ENCODE data around the gene SFMBT1. TPM values are rescaled to one million over a fixed set of nuclear protein-coding genes. Genes with fewer than 3 reads are reported as not detected.

Gene SFMBT1
- total and polyA plus RNA-seq, 2 donors (not counting 1 experiment from before 2014, with no cell fraction given), result 3.7 to 5.6 TPM

GRCh38 chr3:52896613-52897012 lies 149.3 kb downstream of the SFMBT1 start:
- Histone ChIP-seq H4K20me1 (ENCODE audit: control insufficient read depth, extremely low read depth, insufficient read depth, low read length) (no peaks in the 10 kb centered on the region), H3K27ac (ENCODE audit: insufficient read depth, low read length) (no peak overlapping the region), H3K9me3 (ENCODE audit: control insufficient read depth, insufficient read depth, low read depth, low read length) (no peaks in the 10 kb centered on the region), H3K4me3 (replicated peaks in 1 of 4; ENCODE audit: control extremely low read depth in 1 of 4, insufficient read depth in 1 of 4, low read depth in 3 of 4, low read length in 4 of 4) (peak overlapping the region; percentile 64 to 92 (median 86)), H3K79me2 (ENCODE audit: control insufficient read depth, insufficient read depth, low read length) (peaks cover 4% of the 10 kb centered on the region), H3K4me2 (ENCODE audit: extremely low read depth, insufficient read depth, low read length) (peak overlapping the region; percentile 99), H3K27me3 (ENCODE audit: control insufficient read depth, insufficient read depth, low read length) (no peaks in the 10 kb centered on the region), H3K4me1 (ENCODE audit: control insufficient read depth, extremely low read depth, insufficient read depth, low read length) (peaks cover 6% of the 10 kb centered on the region), H3K36me3 (ENCODE audit: control insufficient read depth, insufficient read depth, low read length) (no peaks in the 10 kb centered on the region), H2AFZ (ENCODE audit: low read length) (peak overlapping the region; percentile 22), H3K9ac (ENCODE audit: insufficient read depth, low read length) (no peak overlapping the region)
- TF ChIP-seq CTCF (conservative IDR thresholded peaks at IDR 0.05 in 1 of 2, IDR thresholded peaks at IDR 0.05 in 1 of 2; ENCODE audit: low read depth in 1 of 2, low read length in 2 of 2) (no peak), EZH2 (IDR thresholded peaks at IDR 0.05; ENCODE audit: low read length, missing control alignments) (no peak)
- DNase-seq (ENCODE audit: low read depth in 2 of 2), result no peak

- Histone ChIP-seq H3K4me3 (replicated peaks in 1 of 4; ENCODE audit: control extremely low read depth in 1 of 4, insufficient read depth in 1 of 4, low read depth in 3 of 4, low read length in 4 of 4) (peak overlapping the region; percentile 64 to 92 (median 86)), H3K79me2 (ENCODE audit: control insufficient read depth, insufficient read depth, low read length) (peaks cover 6% of the 10 kb centered on the region), H3K4me2 (ENCODE audit: extremely low read depth, insufficient read depth, low read length) (peak overlapping the region; percentile 99), H4K20me1 (ENCODE audit: control insufficient read depth, extremely low read depth, insufficient read depth, low read length) (no peaks in the 10 kb centered on the region), H3K9ac (ENCODE audit: insufficient read depth, low read length) (no peak overlapping the region), H2AFZ (ENCODE audit: low read length) (no peak overlapping the region), H3K36me3 (ENCODE audit: control insufficient read depth, insufficient read depth, low read length) (no peaks in the 10 kb centered on the region), H3K27me3 (ENCODE audit: control insufficient read depth, insufficient read depth, low read length) (no peaks in the 10 kb centered on the region), H3K9me3 (ENCODE audit: control insufficient read depth, insufficient read depth, low read depth, low read length) (no peaks in the 10 kb centered on the region), H3K27ac (ENCODE audit: insufficient read depth, low read length) (no peak overlapping the region), H3K4me1 (ENCODE audit: control insufficient read depth, extremely low read depth, insufficient read depth, low read length) (peaks cover 8% of the 10 kb centered on the region)
- DNase-seq (ENCODE audit: low read depth in 2 of 2), result no peak
- TF ChIP-seq EZH2 (IDR thresholded peaks at IDR 0.05; ENCODE audit: low read length, missing control alignments) (no peak), CTCF (conservative IDR thresholded peaks at IDR 0.05 in 1 of 2, IDR thresholded peaks at IDR 0.05 in 1 of 2; ENCODE audit: low read depth in 1 of 2, low read length in 2 of 2) (no peak)
These were observed 149.7 kb downstream of the SFMBT1 start for GRCh38 chr3:52896151-52896550.

GRCh38 chr3:52895418-52895817 lies 150.5 kb downstream of the SFMBT1 start:
- Histone ChIP-seq H4K20me1 (ENCODE audit: control insufficient read depth, extremely low read depth, insufficient read depth, low read length) (no peaks in the 10 kb centered on the region), H3K36me3 (ENCODE audit: control insufficient read depth, insufficient read depth, low read length) (no peaks in the 10 kb centered on the region), H3K4me2 (ENCODE audit: extremely low read depth, insufficient read depth, low read length) (no peak overlapping the region), H3K79me2 (ENCODE audit: control insufficient read depth, insufficient read depth, low read length) (peaks cover 7% of the 10 kb centered on the region), H3K9me3 (ENCODE audit: control insufficient read depth, insufficient read depth, low read depth, low read length) (no peaks in the 10 kb centered on the region), H3K9ac (ENCODE audit: insufficient read depth, low read length) (no peak overlapping the region), H3K4me1 (ENCODE audit: control insufficient read depth, extremely low read depth, insufficient read depth, low read length) (peaks cover 10% of the 10 kb centered on the region), H3K27me3 (ENCODE audit: control insufficient read depth, insufficient read depth, low read length) (no peaks in the 10 kb centered on the region), H3K4me3 (replicated peaks in 1 of 4; ENCODE audit: control extremely low read depth in 1 of 4, insufficient read depth in 1 of 4, low read depth in 3 of 4, low read length in 4 of 4) (no peak overlapping the region), H2AFZ (ENCODE audit: low read length) (no peak overlapping the region), H3K27ac (ENCODE audit: insufficient read depth, low read length) (no peak overlapping the region)
- no peak for TF ChIP-seq EZH2 (IDR thresholded peaks at IDR 0.05; ENCODE audit: low read length, missing control alignments)
- TF ChIP-seq CTCF (conservative IDR thresholded peaks at IDR 0.05 in 1 of 2, IDR thresholded peaks at IDR 0.05 in 1 of 2; ENCODE audit: low read depth in 1 of 2, low read length in 2 of 2), result no peak
- no peak for DNase-seq (ENCODE audit: low read depth in 2 of 2)
